Measurements from ENCODE around the gene PTPRG. TPM values are rescaled to one million over a fixed set of nuclear protein-coding genes. Genes with fewer than 3 reads are reported as not detected.

PTPRG gene
- total RNA-seq, 1 experiment from 2014 or later: 32.1 TPM

DNA sequence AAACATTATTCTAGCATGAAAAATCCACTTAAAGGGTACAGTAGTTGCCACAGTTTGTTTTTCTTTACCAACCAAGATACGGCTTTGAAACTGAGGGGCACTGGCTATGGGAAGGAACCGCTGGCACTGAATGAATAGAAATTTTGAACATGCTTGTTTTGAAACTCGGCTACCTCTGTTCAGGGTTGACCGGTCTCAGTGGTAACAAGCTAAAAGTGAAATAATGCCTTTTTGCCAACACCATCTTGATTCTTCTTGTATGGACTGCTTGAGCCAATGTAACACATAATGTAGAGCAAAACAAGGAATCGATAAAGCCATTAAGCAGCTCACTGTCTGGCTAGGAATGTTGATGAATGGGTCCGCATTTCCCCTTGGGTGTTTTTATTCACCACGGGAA is 36.5 kb downstream of the PTPRG start (continued):
- TF ChIP-seq, protein P1, sequence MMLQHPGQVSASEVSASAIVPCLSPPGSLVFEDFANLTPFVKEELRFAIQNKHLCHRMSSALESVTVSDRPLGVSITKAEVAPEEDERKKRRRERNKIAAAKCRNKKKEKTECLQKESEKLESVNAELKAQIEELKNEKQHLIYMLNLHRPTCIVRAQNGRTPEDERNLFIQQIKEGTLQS (IDR thresholded peaks at IDR 0.05): no peak
- TF ChIP-seq REST (IDR thresholded peaks at IDR 0.05; ENCODE audit: low read depth) (no peak), YY1 (IDR thresholded peaks at IDR 0.05; ENCODE audit: extremely low read depth, insufficient replicate concordance, low read depth, low read length) (no peak)

DNA sequence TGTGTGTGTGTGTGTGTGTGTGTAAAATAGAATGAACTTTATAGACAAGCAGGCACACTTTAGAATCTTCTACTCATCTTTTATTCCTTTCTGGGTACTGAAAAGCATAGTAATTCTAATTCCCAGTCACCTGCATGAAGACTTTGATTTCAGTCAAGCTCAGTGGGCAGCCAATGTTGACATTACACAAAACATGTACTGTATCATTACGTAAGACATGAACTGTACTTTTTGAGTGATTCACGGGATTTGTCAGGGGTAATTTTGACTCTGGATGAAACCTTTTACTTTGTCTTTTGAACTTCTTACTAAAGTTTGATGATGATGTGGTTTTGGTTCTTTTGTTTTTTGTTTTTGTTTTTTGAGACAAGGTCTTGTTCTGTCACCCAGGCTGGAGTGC is 38.8 kb downstream of the PTPRG start:
- RAD21 ChIA-PET (ENCODE audit: low non-redundant PET in 1 of 2, low total read pairs in 2 of 2, uncharacterized antibody in 2 of 2, unreplicated experiment in 2 of 2): no interaction called here
- DNase-seq (ENCODE audit: low read depth, low spot score) (no peak), ATAC-seq (no peak)
- no peak for TF ChIP-seq CBX3 (IDR thresholded peaks at IDR 0.05; ENCODE audit: low read depth)
- no peak for TF ChIP-seq YY1 (IDR thresholded peaks at IDR 0.05; ENCODE audit: extremely low read depth, insufficient replicate concordance, low read depth, low read length)
- TF ChIP-seq EZH2 (IDR thresholded peaks at IDR 0.05): no peak
- no peak for TF ChIP-seq EGR1 (IDR thresholded peaks at IDR 0.05; ENCODE audit: low read depth)
- TF ChIP-seq ZFX (IDR thresholded peaks at IDR 0.05): no peak
- no peak for TF ChIP-seq CEBPB (IDR thresholded peaks at IDR 0.05; ENCODE audit: low read depth)
- H3K4me3 ChIP-seq (replicated peaks in 1 of 2; ENCODE audit: low read depth in 1 of 2, low read length in 2 of 2): no peak overlapping the region
- no peaks in the 10 kb centered on the region for H3K27me3 ChIP-seq (ENCODE audit: insufficient read depth, low read length)
- no peaks in the 10 kb centered on the region for H3K9me3 ChIP-seq (ENCODE audit: control insufficient read depth in 1 of 2, insufficient read depth in 1 of 2, low read depth in 1 of 2, low read length in 2 of 2)
- no peak overlapping the region for H3K9ac ChIP-seq (ENCODE audit: low read length)
- H3K4me1 ChIP-seq (ENCODE audit: control insufficient read depth in 1 of 2, insufficient read depth in 2 of 2, low read length in 2 of 2): no peaks in the 10 kb centered on the region
- intact Hi-C loops (cut with micrococcal nuclease): no loop called here
- no peak overlapping the region for H2AFZ ChIP-seq (ENCODE audit: low read depth, low read length, poor library complexity, severe bottlenecking)
- no TSS peak for BruUV-seq (replicated peaks)
- H3K36me3 ChIP-seq (ENCODE audit: control insufficient read depth in 1 of 2, insufficient read depth in 2 of 2, low read length in 2 of 2): no peaks in the 10 kb centered on the region
- no peak overlapping the region for H3K27ac ChIP-seq (ENCODE audit: low read depth, low read length)
- no peaks in the 10 kb centered on the region for H4K20me1 ChIP-seq (ENCODE audit: insufficient read depth)
- H3K79me2 ChIP-seq (ENCODE audit: insufficient read depth, low read length): peaks cover 35% of the 10 kb centered on the region
- no peak overlapping the region for H3K4me2 ChIP-seq (ENCODE audit: low read length)
- CTCF ChIA-PET: no interaction called here
- POLR2A ChIA-PET: no interaction called here
- H3K9me2 ChIP-seq (ENCODE audit: insufficient read depth): no peaks in the 10 kb centered on the region
